SK-N-SH treated with all-trans-retinoic acid at 6 μM for 48 hours (cell line): Measurements from ENCODE around the gene GRK5.

Experiments used
- ARNTL ChIP-seq: fragments of 450-650 bp; formaldehyde crosslinking; IDR thresholded peaks from 2 replicates; pipeline ENCODE4 v1.5.0; 2020; ENCODE audit warnings: low read depth, mild to moderate bottlenecking, moderate library complexity, borderline replicate concordance
- BACH2 ChIP-seq: fragments of 250-450 bp; sonication (Bioruptor Pico); IDR thresholded peaks from 2 replicates; pipeline ENCODE4 v1.9.0; 2021; ENCODE audit warnings: mild to moderate bottlenecking, borderline replicate concordance
- ISL1 ChIP-seq: fragments of 250-450 bp; sonication (Bioruptor Pico); IDR thresholded peaks from 2 replicates; pipeline ENCODE4 v2.1.2; 2022; ENCODE audit warnings: mild to moderate bottlenecking, moderate library complexity
- SNAI2 ChIP-seq: fragments of 250-450 bp; sonication (Bioruptor Pico); IDR thresholded peaks from 2 replicates; pipeline ENCODE4 v1.5.0; 2020; ENCODE audit warnings: mild to moderate bottlenecking, moderate library complexity
- ZFP3 ChIP-seq: fragments of 250-450 bp; sonication (Bioruptor Pico); IDR thresholded peaks from 2 replicates; pipeline ENCODE4 v1.5.0; 2020; ENCODE audit warnings: mild to moderate bottlenecking, moderate library complexity
- TF ChIP-seq, protein P1 (sequence below): fragments of 250-450 bp; sonication (Bioruptor Pico); IDR thresholded peaks from 2 replicates; pipeline ENCODE4 v1.8.0; 2021; ENCODE audit warnings: low read depth, mild to moderate bottlenecking, moderate library complexity, borderline replicate concordance
- TF ChIP-seq, protein P2 (sequence below): fragments of 250-450 bp; sonication (Bioruptor Pico); IDR thresholded peaks from 2 replicates; pipeline ENCODE4 v1.8.0; 2020; ENCODE audit warnings: mild to moderate bottlenecking, moderate library complexity, borderline replicate concordance

DNA sequence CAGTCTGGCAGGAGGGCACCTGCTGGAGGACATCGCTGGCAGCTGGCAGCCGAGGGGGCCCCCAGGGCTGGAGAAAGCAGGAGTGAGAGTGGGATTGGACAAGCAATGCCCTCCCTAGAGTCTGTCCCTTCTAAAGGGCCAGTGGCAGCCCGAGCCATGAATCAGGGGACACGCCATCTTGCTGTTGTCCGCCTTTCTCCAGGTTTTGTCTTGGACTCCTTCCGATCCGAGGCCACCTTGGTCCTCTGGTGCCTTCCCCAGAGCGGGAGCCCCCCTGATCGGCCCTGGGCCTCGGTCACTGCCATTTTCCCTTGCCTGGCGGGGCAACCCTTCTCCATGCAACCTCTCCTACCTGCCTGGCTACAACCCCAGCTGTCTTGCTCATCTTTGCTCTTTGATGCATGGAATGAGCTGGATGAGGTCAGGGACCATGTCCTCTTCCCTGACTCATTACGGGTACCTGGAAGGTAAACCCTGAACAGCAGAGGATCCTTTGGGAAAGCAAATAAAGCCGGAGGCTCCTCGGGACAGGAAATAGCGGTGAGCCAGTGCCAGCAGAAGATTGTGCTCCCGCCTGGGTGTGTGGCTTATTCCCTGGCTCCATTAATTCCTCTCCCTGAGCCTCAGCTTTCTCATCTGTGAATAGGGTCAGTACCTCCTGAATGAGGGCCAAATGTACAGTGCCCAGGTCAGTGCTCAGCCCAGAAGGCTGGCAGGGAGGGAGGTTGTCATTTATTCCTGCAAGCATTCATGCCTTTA lies 112.0 kb downstream of the GRK5 start:
- TF ChIP-seq ZFP3 (CRISPR knock-in tag) (no peak), ARNTL (CRISPR knock-in tag) (no peak), BACH2 (no peak), SNAI2 (no peak), ISL1 (CRISPR knock-in tag) (no peak)
- TF ChIP-seq, protein P1, sequence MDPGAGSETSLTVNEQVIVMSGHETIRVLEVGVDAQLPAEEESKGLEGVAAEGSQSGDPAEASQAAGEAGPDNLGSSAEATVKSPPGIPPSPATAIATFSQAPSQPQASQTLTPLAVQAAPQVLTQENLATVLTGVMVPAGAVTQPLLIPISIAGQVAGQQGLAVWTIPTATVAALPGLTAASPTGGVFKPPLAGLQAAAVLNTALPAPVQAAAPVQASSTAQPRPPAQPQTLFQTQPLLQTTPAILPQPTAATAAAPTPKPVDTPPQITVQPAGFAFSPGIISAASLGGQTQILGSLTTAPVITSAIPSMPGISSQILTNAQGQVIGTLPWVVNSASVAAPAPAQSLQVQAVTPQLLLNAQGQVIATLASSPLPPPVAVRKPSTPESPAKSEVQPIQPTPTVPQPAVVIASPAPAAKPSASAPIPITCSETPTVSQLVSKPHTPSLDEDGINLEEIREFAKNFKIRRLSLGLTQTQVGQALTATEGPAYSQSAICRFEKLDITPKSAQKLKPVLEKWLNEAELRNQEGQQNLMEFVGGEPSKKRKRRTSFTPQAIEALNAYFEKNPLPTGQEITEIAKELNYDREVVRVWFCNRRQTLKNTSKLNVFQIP (CRISPR knock-in tag), result no peak
- TF ChIP-seq, protein P2, sequence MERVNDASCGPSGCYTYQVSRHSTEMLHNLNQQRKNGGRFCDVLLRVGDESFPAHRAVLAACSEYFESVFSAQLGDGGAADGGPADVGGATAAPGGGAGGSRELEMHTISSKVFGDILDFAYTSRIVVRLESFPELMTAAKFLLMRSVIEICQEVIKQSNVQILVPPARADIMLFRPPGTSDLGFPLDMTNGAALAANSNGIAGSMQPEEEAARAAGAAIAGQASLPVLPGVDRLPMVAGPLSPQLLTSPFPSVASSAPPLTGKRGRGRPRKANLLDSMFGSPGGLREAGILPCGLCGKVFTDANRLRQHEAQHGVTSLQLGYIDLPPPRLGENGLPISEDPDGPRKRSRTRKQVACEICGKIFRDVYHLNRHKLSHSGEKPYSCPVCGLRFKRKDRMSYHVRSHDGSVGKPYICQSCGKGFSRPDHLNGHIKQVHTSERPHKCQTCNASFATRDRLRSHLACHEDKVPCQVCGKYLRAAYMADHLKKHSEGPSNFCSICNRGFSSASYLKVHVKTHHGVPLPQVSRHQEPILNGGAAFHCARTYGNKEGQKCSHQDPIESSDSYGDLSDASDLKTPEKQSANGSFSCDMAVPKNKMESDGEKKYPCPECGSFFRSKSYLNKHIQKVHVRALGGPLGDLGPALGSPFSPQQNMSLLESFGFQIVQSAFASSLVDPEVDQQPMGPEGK (CRISPR knock-in tag), result no peak
